ENCODE data around the gene ASNS. TPM values are rescaled to one million over a fixed set of nuclear protein-coding genes. Genes with fewer than 3 reads are reported as not detected.

The ASNS gene
- total and polyA plus RNA-seq, 9 donors = 7.5 to 216 (median 13.5) TPM

DNA sequence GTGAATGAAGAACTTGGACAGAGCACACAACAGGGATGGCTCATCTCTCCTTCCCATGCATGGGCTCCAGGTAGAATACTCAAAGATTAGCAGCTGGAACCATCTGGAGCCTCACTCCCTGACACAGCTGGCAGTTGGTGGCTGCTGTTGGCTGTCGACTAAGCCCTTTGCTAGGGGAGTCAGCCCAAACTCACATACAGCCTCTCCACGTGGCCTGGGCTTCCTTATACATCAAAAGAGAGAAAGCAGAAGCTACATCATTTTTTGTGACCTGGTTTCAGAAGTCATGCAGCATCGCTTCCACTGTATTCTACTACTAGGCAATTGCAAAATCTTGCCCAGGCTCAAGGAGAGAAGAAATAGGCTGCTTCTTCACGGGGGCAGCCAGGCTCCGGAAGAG, 24.4 kb downstream of the ASNS start:
- no peaks in the 10 kb centered on the region for H3K27me3 ChIP-seq
- H3K4me3 ChIP-seq = no peak overlapping the region
- no peak for DNase-seq
- intact Hi-C loops (cut with DNase I) = no loop called here
- H3K27ac ChIP-seq = no peak overlapping the region
- WGBS, 3 donors = 23 to 33% (median 27%) methylated on average over 5 of the region's 5 CpGs
- no peaks in the 10 kb centered on the region for H3K9me3 ChIP-seq
- no peaks in the 10 kb centered on the region for H3K36me3 ChIP-seq
- no peaks in the 10 kb centered on the region for H3K4me1 ChIP-seq (ENCODE audit: insufficient read depth)
- TF ChIP-seq EP300 (IDR thresholded peaks at IDR 0.05) = no peak
- TF ChIP-seq, protein P1, sequence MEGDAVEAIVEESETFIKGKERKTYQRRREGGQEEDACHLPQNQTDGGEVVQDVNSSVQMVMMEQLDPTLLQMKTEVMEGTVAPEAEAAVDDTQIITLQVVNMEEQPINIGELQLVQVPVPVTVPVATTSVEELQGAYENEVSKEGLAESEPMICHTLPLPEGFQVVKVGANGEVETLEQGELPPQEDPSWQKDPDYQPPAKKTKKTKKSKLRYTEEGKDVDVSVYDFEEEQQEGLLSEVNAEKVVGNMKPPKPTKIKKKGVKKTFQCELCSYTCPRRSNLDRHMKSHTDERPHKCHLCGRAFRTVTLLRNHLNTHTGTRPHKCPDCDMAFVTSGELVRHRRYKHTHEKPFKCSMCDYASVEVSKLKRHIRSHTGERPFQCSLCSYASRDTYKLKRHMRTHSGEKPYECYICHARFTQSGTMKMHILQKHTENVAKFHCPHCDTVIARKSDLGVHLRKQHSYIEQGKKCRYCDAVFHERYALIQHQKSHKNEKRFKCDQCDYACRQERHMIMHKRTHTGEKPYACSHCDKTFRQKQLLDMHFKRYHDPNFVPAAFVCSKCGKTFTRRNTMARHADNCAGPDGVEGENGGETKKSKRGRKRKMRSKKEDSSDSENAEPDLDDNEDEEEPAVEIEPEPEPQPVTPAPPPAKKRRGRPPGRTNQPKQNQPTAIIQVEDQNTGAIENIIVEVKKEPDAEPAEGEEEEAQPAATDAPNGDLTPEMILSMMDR (IDR thresholded peaks at IDR 0.05) = no peak
- TF ChIP-seq POLR2A (IDR thresholded peaks at IDR 0.05) = no peak

DNA sequence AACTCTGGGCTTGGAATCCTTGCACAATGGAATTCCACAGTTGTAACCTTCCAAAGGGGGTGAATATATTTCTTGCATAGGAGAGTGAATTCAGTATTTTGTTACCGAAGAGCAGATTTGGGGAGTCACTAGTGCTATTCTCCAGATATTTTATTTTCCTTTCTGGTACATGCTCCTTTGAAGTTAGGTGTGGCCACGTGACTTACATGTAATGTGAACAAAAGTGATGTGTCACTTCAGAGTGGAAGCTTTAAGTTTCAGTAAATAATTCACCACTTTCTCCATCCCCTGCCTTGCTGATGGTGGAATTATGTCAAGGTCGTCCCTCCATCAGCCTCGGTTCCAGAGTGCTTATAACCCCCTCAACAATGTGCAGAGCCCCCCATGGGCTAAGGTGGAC, 25.3 kb downstream of the ASNS start:
- no peaks in the 10 kb centered on the region for H3K27me3 ChIP-seq
- intact Hi-C loops (cut with DNase I) = no loop called here
- H3K4me1 ChIP-seq (ENCODE audit: insufficient read depth) = no peaks in the 10 kb centered on the region
- no peaks in the 10 kb centered on the region for H3K9me3 ChIP-seq
- no peak for DNase-seq
- TF ChIP-seq, protein P1 (IDR thresholded peaks at IDR 0.05) = no peak
- TF ChIP-seq EP300 (IDR thresholded peaks at IDR 0.05) = no peak
- no peak overlapping the region for H3K27ac ChIP-seq
- no peak overlapping the region for H3K4me3 ChIP-seq
- 42 to 54% (median 50%) methylated on average over 4 of the region's 4 CpGs for WGBS, 3 donors
- no peaks in the 10 kb centered on the region for H3K36me3 ChIP-seq

DNA sequence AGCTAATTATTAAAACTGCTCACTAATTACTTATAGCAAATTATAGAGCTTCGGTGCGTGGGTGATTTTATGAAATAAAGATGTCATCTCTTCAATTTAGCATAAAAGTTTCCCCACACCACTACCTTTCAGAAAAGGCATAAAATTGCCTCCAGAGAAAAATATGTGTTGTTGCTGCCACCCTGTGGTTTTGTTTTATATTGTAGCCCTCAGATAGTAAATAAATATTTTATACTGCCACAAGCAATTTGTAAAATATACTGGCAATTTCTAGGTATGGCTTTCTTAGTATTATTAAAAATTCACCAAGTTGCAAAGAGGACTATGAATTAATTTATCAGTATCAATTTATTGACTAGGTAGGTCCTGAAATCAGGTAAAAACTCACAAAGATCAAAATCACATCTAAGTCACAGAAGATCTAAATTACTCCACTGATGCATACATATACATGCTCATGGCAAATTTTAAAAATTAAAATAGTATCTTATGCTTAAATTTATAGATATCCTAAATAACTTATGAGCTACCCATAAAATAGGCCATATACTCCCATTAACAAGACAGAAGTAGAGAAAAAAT, 26.5 kb downstream of the ASNS start:
- no peak overlapping the region for H3K4me3 ChIP-seq
- intact Hi-C loops (cut with DNase I) = no loop called here
- no peaks in the 10 kb centered on the region for H3K4me1 ChIP-seq (ENCODE audit: insufficient read depth)
- H3K27me3 ChIP-seq = no peaks in the 10 kb centered on the region
- TF ChIP-seq, protein P1 (IDR thresholded peaks at IDR 0.05) = no peak
- TF ChIP-seq POLR2A (IDR thresholded peaks at IDR 0.05) (no peak), EP300 (IDR thresholded peaks at IDR 0.05) (no peak)
- H3K27ac ChIP-seq = no peak overlapping the region
- DNase-seq = no peak
- 41 to 48% (median 44%) methylated on average over 2 of the region's 2 CpGs for whole genome bisulfite sequencing, 3 donors
- H3K36me3 ChIP-seq = no peaks in the 10 kb centered on the region
- no peaks in the 10 kb centered on the region for H3K9me3 ChIP-seq

DNA sequence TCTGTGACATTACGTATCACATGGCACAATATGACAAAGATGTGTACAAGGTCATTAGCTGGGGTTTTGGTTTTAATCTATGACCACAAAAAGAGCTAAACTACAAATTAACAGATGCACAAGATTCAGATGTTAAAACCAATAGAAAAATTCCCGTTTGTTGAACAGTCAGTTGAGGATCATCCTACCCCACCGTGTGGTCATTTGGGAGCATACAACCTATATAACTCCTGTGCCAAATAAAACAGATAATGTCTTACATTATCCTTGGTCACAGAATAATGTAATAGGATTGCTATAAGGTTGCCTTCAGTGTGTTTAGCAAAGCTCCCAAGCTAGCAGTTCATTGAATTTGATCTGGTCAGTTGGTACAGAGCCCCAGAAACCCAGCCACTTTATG, 28.2 kb downstream of the ASNS start:
- TF ChIP-seq POLR2A (IDR thresholded peaks at IDR 0.05) = no peak
- TF ChIP-seq, protein P1 (IDR thresholded peaks at IDR 0.05) = no peak
- TF ChIP-seq EP300 (IDR thresholded peaks at IDR 0.05) = no peak
- H3K9me3 ChIP-seq = no peaks in the 10 kb centered on the region
- no peak overlapping the region for H3K4me3 ChIP-seq
- H3K36me3 ChIP-seq = no peaks in the 10 kb centered on the region
- DNase-seq = no peak
- no peak overlapping the region for H3K27ac ChIP-seq
- WGBS, 3 donors = 69 to 77% (median 71%) methylated on average over 3 of the region's 3 CpGs
- no peaks in the 10 kb centered on the region for H3K4me1 ChIP-seq (ENCODE audit: insufficient read depth)
- intact Hi-C loops (cut with DNase I) = no loop called here
- no peaks in the 10 kb centered on the region for H3K27me3 ChIP-seq
